ENCODE measurements around the gene GRN.

GRN gene

GRCh38 chr17:44314524-44314868, 30.6 kb upstream of the GRN start:
- no peak for TF ChIP-seq CTCF (IDR thresholded peaks at IDR 0.05; ENCODE audit: insufficient read depth, low read depth, low read length, missing control alignments)
- no peak for DNase-seq (ENCODE audit: low read depth)
- H3K4me3 ChIP-seq (ENCODE audit: low read depth, low read length): no peak overlapping the region

- H3K4me3 ChIP-seq (ENCODE audit: low read depth, low read length): peak overlapping the region; percentile 19; the same call in 1 of the 2 replicates
- DNase-seq (ENCODE audit: low read depth): peak; percentile 57
Observed at GRCh38 chr17:44314869-44315661, 30.0 kb upstream of the GRN start.

DNA sequence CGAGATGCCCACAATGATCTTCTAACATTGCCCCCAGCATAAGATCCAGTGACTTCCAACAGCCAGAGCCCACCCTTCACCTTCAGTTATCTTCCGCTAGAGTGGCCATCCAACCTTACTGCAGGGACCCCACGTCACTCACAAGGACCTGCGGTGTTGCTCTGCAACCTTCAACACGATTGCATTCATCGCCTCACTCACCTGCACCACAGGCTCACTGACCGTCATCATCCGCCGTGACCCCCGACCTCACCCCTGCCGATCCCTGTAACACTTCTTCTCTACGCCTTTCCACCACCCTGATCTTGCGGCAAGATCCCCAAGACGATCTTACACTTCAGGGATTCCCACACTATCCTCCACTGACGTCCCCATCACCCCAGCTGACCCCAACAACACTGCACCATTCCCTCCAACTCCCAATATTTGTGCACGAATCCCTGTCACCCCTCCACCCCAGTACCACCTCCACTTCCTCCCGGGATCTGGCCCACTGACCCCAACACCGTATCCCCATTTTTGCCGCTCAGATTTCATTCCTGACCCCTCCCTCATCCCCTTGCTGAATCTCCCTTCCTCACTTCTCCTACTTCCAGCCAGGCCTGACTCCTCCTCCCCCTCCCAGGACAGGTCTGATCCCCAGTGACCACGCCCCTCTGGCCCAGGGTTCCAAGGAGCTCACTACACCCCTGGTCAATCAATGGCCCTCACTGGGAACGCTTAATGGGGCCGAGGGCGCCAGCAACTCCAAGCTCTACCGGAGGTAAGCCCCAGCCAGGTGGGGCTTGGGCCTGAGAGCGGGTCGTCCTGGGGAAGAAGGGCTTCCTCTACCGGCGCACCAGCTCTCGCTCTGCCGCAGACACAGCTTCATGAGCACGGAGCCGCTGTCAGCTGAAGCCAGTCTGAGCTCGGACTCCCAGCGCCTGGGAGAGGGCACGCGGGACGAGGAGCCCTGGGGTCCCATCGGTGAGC, 29.1 kb upstream of the GRN start:
- TF ChIP-seq CTCF (IDR thresholded peaks at IDR 0.05; ENCODE audit: insufficient read depth, low read depth, low read length, missing control alignments): no peak
- DNase-seq (ENCODE audit: low read depth): no peak
- no peak overlapping the region; the same call in 1 of the 2 replicates for H3K4me3 ChIP-seq (ENCODE audit: low read depth, low read length)

More at GRCh38 chr17:44314869-44315661, 30.0 kb upstream of the GRN start:
- TF ChIP-seq CTCF (IDR thresholded peaks at IDR 0.05; ENCODE audit: insufficient read depth, low read depth, low read length, missing control alignments): no peak

DNA sequence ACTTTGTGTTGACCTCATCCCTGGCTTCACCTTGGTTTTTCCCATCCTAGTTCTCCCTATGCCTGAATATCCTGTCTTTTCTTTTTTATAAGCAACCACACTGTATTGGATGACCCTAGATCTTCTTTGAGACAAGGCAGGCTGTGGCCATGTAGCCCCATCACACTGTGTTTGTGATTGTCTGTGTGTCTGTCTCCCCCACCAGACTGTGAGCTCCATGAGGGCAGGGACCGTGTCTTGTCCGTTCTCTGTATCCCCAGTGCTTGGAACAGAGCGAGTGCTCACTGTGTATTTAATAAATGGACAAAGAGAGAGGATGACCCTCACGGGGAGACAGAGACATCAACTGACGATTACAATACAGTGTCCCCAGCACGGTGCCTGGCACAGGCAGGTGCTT, 27.6 kb upstream of the GRN start:
- H3K4me3 ChIP-seq (ENCODE audit: low read depth, low read length): no peak overlapping the region
- TF ChIP-seq CTCF (IDR thresholded peaks at IDR 0.05; ENCODE audit: insufficient read depth, low read depth, low read length, missing control alignments): no peak
- no peak for DNase-seq (ENCODE audit: low read depth)

- TF ChIP-seq CTCF (IDR thresholded peaks at IDR 0.05; ENCODE audit: insufficient read depth, low read depth, low read length, missing control alignments): no peak
- H3K4me3 ChIP-seq (ENCODE audit: low read depth, low read length): no peak overlapping the region
- no peak for DNase-seq (ENCODE audit: low read depth)
Observed at GRCh38 chr17:44318077-44318892, 26.8 kb upstream of the GRN start.

GRCh38 chr17:44320066-44320465, 25.0 kb upstream of the GRN start:
- no peak for TF ChIP-seq CTCF (IDR thresholded peaks at IDR 0.05; ENCODE audit: insufficient read depth, low read depth, low read length, missing control alignments)
- H3K4me3 ChIP-seq (ENCODE audit: low read depth, low read length): no peak overlapping the region
- DNase-seq (ENCODE audit: low read depth): no peak
